Kidney (tissue), 14 donors: ENCODE results near the gene SLC6A17. TPM values are rescaled to one million over a fixed set of nuclear protein-coding genes. Genes with fewer than 3 reads are reported as not detected.

Experiments used
- DNase-seq, 5 donors: peaks; one replicate each; pipeline ENCODE4 v3.0.0-alpha.2; 2013 to 2020
- FAIRE-seq: peaks from 2 replicates; lab custom pipeline; 2012; peaks lifted over from hg19 to GRCh38; lab: Jason Lieb, UNC
- H3K27ac ChIP-seq, 2 donors: one replicate each; pipeline ENCODE4 v1.7.0; 2013; ENCODE audit warnings: low read depth in 2 of 2, low read length in 2 of 2, inconsistent platforms in 1 of 2
- H3K27me3 ChIP-seq: one replicate; pipeline ENCODE4 v1.7.1; 2013; ENCODE audit warnings: low read length, inconsistent platforms; ENCODE audit not compliant: control insufficient read depth, insufficient read depth
- H3K36me3 ChIP-seq, 3 donors: one replicate each; pipeline versions ENCODE4 v1.7.0 to v1.7.1; 2013; ENCODE audit warnings: low read length in 3 of 3, control low read depth in 1 of 3, inconsistent platforms in 1 of 3; ENCODE audit not compliant: insufficient read depth in 3 of 3, control insufficient read depth in 2 of 3
- H3K4me1 ChIP-seq, 3 donors: one replicate each; pipeline versions ENCODE4 v1.7.0 to v1.7.1; 2013; ENCODE audit warnings: low read length in 3 of 3, inconsistent platforms in 1 of 3, low read depth in 1 of 3; ENCODE audit not compliant: control insufficient read depth in 2 of 3, insufficient read depth in 2 of 3
- H3K4me3 ChIP-seq, 3 donors: one replicate each; pipeline versions ENCODE4 v1.7.0 to v1.8.1; 2013; ENCODE audit warnings: low read length in 3 of 3, control low read depth in 1 of 3, inconsistent platforms in 1 of 3
- H3K9ac ChIP-seq, 3 donors: one replicate each; pipeline versions ENCODE4 v1.7.0 to v1.7.1; 2013; ENCODE audit warnings: low read length in 3 of 3, control low read depth in 1 of 3, inconsistent platforms in 1 of 3
- H3K9me3 ChIP-seq, 3 donors: one replicate each; pipeline versions ENCODE4 v1.7.0 to v1.7.1; 2013; ENCODE audit warnings: low read length in 3 of 3, control low read depth in 1 of 3, inconsistent platforms in 1 of 3; ENCODE audit not compliant: control insufficient read depth in 2 of 3, insufficient read depth in 1 of 3
- CTCF ChIP-seq: IDR thresholded peaks from 3 replicates; pipeline ENCODE4 v1.5.1; 2012; ENCODE audit warnings: mild to moderate bottlenecking, moderate library complexity, borderline replicate concordance; ENCODE audit not compliant: insufficient read depth; ENCODE audit errors: extremely low read depth
- intact Hi-C: fragments of 100-400 bp; cut with DNase I; formaldehyde crosslinking; loops from one replicate; pipeline ENCODE4 v1.11.1; 2022
- polyA plus RNA-seq: library from polyadenylated mRNA; stranded (reverse); fragments of 350-450 nt; fragmentation: Illumina TruSeq; extraction: RNeasy Lipid Tissue Mini Kit (QIAGEN cat#74804); gene quantifications from one replicate; pipeline ENCODE4 v1.2.3, GENCODE V29; 2014; ENCODE audit warnings: low read depth, low replicate concordance; ENCODE audit not compliant: insufficient read depth
- total RNA-seq: library from RNA; stranded (reverse); fragmentation: NEBNext Ultra II Directional; extraction: Animal tissue kit (Norgen Biotek cat#: 25700); gene quantifications from one replicate; pipeline ENCODE4 v1.2.1, GENCODE V29; 2021
- donor health status: control.
- donor health status: control.
- donor health status: control.
- donor health status: control.
- donor health status: control.
- donor health status: DM: yes; HTN: yes; CAD: no.
- donor health status: Normal renal cell carcinoma (clear cell type).

Gene SLC6A17
- total and polyA plus RNA-seq, 2 donors from 2014 or later: 1.7 to 2.3 TPM

- Histone ChIP-seq H3K4me3 (no peak overlapping the region), H3K36me3 (no peaks in the 10 kb centered on the region), H3K9ac (no peak overlapping the region), H3K4me1 (peaks cover 0 to 43% (median 23%) of the 10 kb centered on the region in 3 donors), H3K9me3 (no peaks in the 10 kb centered on the region), H3K27me3 (peaks cover 6% of the 10 kb centered on the region), H3K27ac (no peak overlapping the region)
- intact Hi-C loops: no loop called here
- no peak for DNase-seq
- no peak for FAIRE-seq
- TF ChIP-seq CTCF: no peak
Observed at GRCh38 chr1:110215621-110216515, 65.6 kb downstream of the SLC6A17 start.

GRCh38 chr1:110216844-110217444 is 66.7 kb downstream of the SLC6A17 start:
- no peak for DNase-seq
- peaks cover 0 to 49% (median 28%) of the 10 kb centered on the region in 3 donors for H3K4me1 ChIP-seq
- intact Hi-C loops: no loop called here
- H3K9me3 ChIP-seq: no peaks in the 10 kb centered on the region
- H3K36me3 ChIP-seq: peaks cover 0 to 2% (median 0%) of the 10 kb centered on the region in 3 donors
- FAIRE-seq: no peak
- no peak overlapping the region for H3K4me3 ChIP-seq
- peak overlapping the region in 1 of 2 donors; percentile 37 for H3K27ac ChIP-seq
- TF ChIP-seq CTCF: no peak
- peaks cover 4% of the 10 kb centered on the region for H3K27me3 ChIP-seq
- no peak overlapping the region for H3K9ac ChIP-seq

- no peak for TF ChIP-seq CTCF
- Histone ChIP-seq H3K27me3 (no peaks in the 10 kb centered on the region), H3K4me1 (peaks cover 0 to 50% (median 28%) of the 10 kb centered on the region in 3 donors), H3K9me3 (no peaks in the 10 kb centered on the region), H3K27ac (no peak overlapping the region), H3K9ac (no peak overlapping the region), H3K36me3 (peaks cover 0 to 2% (median 0%) of the 10 kb centered on the region in 3 donors), H3K4me3 (no peak overlapping the region)
- intact Hi-C loops: no loop called here
- FAIRE-seq (no peak), DNase-seq (no peak)
Observed at GRCh38 chr1:110218137-110218536, 67.8 kb downstream of the SLC6A17 start.
